GM12878 (cell line): ENCODE data around the gene KITLG. TPM values are rescaled to one million over a fixed set of nuclear protein-coding genes. Genes with fewer than 3 reads are reported as not detected.

Experiments
- ATAC-seq: fragments of 200-7000 bp; cut with Tn5 transposase; 3 replicates; pipeline ENCODE4 v1.9.1; 2020; ENCODE audit warnings: mild to moderate bottlenecking, moderate library complexity
- BruUV-seq: library from RNA; stranded (reverse); fragments of 400-500 nt; replicated peaks from 2 replicates; lab custom pipeline; 2021; lab: Mats Ljungman, UMichigan
- CTCF ChIA-PET: fragments of 300-600 bp; sonication (Branson Sonifier 250); formaldehyde crosslinking; extraction: SDS; loops from one replicate; lab custom pipeline; 2021; ENCODE audit warnings: inconsistent platforms; lab: Yijun Ruan, JAX
- POLR2A ChIA-PET: fragments of 350-600 bp; formaldehyde crosslinking; extraction: SDS; loops from one replicate; lab custom pipeline; 2021; ENCODE audit warnings: inconsistent platforms; lab: Charles Lee
- RAD21 ChIA-PET: fragments of 300-600 bp; sonication (Branson Sonifier 250); formaldehyde crosslinking; loops from one replicate; lab custom pipeline; 2023; ENCODE audit warnings: antibody characterized with exemption; ENCODE audit not compliant: unreplicated experiment; lab: Charles Lee
- SMC1A ChIA-PET: fragments of 300-600 bp; sonication (Branson Sonifier 250); formaldehyde crosslinking; loops from one replicate; lab custom pipeline; 2023; ENCODE audit not compliant: unreplicated experiment, uncharacterized antibody; lab: Charles Lee
- DNase-seq: peaks from one replicate; pipeline ENCODE4 v3.0.0-alpha.2; 2011; ENCODE audit warnings: low read depth, low spot score
- FAIRE-seq: peaks from 3 replicates; lab custom pipeline; 2011; peaks lifted over from hg19 to GRCh38; lab: Jason Lieb, UNC
- H2AFZ ChIP-seq: 2 replicates; pipeline ENCODE4 v1.6.0; 2011; ENCODE audit warnings: low read depth, low read length, control low read depth; ENCODE audit not compliant: control insufficient read depth
- H3K27ac ChIP-seq: 2 replicates; pipeline ENCODE4 v1.5.1; 2011; ENCODE audit warnings: control low read depth; ENCODE audit not compliant: control insufficient read depth, insufficient read depth
- H3K27me3 ChIP-seq, 2 experiments: replicated peaks in 1 of 2; 2 replicates each; pipeline versions ENCODE4 v1.6.0 to v1.6.1; 2011; ENCODE audit warnings: low read length in 1 of 2; ENCODE audit not compliant: control insufficient read depth in 2 of 2, insufficient read depth in 2 of 2
- H3K36me3 ChIP-seq, 2 experiments: 2 replicates each; pipeline ENCODE4 v1.5.1; 2011; ENCODE audit warnings: low read length in 1 of 2; ENCODE audit not compliant: control insufficient read depth in 2 of 2, insufficient read depth in 2 of 2
- H3K4me1 ChIP-seq: 2 replicates; pipeline ENCODE4 v1.6.1; 2011; ENCODE audit warnings: mild to moderate bottlenecking, low read length, moderate library complexity, mixed read lengths; ENCODE audit not compliant: control insufficient read depth, insufficient read depth
- H3K4me2 ChIP-seq: 2 replicates; pipeline ENCODE4 v1.6.0; 2011; ENCODE audit warnings: control low read depth; ENCODE audit not compliant: control insufficient read depth, insufficient read depth
- H3K4me3 ChIP-seq: fragments of 200-600 bp; sonication (generic); 2 replicates; pipeline ENCODE4 v1.5.1; 2016
- H3K79me2 ChIP-seq: 2 replicates; pipeline ENCODE4 v1.6.0; 2011; ENCODE audit warnings: low read length; ENCODE audit not compliant: control insufficient read depth, insufficient read depth
- H3K9ac ChIP-seq: 2 replicates; pipeline ENCODE4 v1.8.0; 2011; ENCODE audit warnings: low read length, control low read depth, mixed read lengths; ENCODE audit not compliant: control insufficient read depth, insufficient read depth
- H3K9me3 ChIP-seq: replicated peaks from 3 replicates; pipeline ENCODE4 v1.5.1; 2011; ENCODE audit warnings: mild to moderate bottlenecking, low read length; ENCODE audit not compliant: control insufficient read depth, insufficient read depth
- H4K20me1 ChIP-seq: 2 replicates; pipeline ENCODE4 v1.6.0; 2011; ENCODE audit not compliant: control insufficient read depth, insufficient read depth
- CBX3 ChIP-seq: fragments of 200-600 bp; sonication (generic); IDR thresholded peaks from 2 replicates; pipeline ENCODE4 v1.6.1; 2016; ENCODE audit warnings: low read depth, borderline replicate concordance
- CHD1 ChIP-seq: IDR thresholded peaks from 2 replicates; pipeline ENCODE4 v1.6.1; 2012; ENCODE audit warnings: low read depth, low read length, improper control_type of control experiment
- IKZF2 ChIP-seq, 2 experiments: fragments of 450-650 bp; IDR thresholded peaks; 2 replicates each; pipeline ENCODE4 v1.6.1; 2017; ENCODE audit warnings: mild to moderate bottlenecking in 2 of 2, moderate library complexity in 2 of 2
- JUNB ChIP-seq: IDR thresholded peaks from 2 replicates; pipeline ENCODE4 v1.6.1; 2016; ENCODE audit warnings: antibody characterized with exemption, mild to moderate bottlenecking
- MXI1 ChIP-seq: fragments of 150-350 bp; IDR thresholded peaks from 2 replicates; pipeline ENCODE4 v1.6.1; 2011; ENCODE audit warnings: low read depth, mild to moderate bottlenecking, inconsistent platforms, low read length, improper control_type of control experiment
- MYC ChIP-seq: IDR thresholded peaks from 2 replicates; pipeline ENCODE4 v1.6.1; 2011; ENCODE audit warnings: mild to moderate bottlenecking, low read length, moderate library complexity, inconsistent platforms; ENCODE audit not compliant: insufficient read depth, insufficient replicate concordance, insufficient read length, severe bottlenecking
- NR2C1 ChIP-seq: fragments of 450-650 bp; IDR thresholded peaks from 2 replicates; pipeline ENCODE4 v1.6.1; 2017; ENCODE audit warnings: antibody characterized with exemption, mild to moderate bottlenecking, moderate library complexity
- POLR2A ChIP-seq: IDR thresholded peaks from 2 replicates; pipeline ENCODE4 v1.6.1; 2011; ENCODE audit warnings: low read depth, mild to moderate bottlenecking, low read length
- RELA ChIP-seq: fragments of 450-650 bp; IDR thresholded peaks from 2 replicates; pipeline ENCODE4 v1.8.0; 2014; ENCODE audit warnings: borderline replicate concordance; ENCODE audit not compliant: partially characterized antibody
- TCF7 ChIP-seq: IDR thresholded peaks from 2 replicates; pipeline ENCODE4 v1.6.1; 2014; ENCODE audit warnings: antibody characterized with exemption, borderline replicate concordance
- YBX1 ChIP-seq: fragments of 450-650 bp; IDR thresholded peaks from 2 replicates; pipeline ENCODE4 v1.6.1; 2016; ENCODE audit warnings: antibody characterized with exemption
- ZNF274 ChIP-seq: IDR thresholded peaks from one replicate; pipeline ENCODE4 v1.8.0; 2011; ENCODE audit not compliant: insufficient read length, insufficient read depth
- ZZZ3 ChIP-seq: IDR thresholded peaks from 2 replicates; pipeline ENCODE4 v1.6.1; 2011; ENCODE audit warnings: low read depth; ENCODE audit not compliant: control insufficient read depth, insufficient read length
- WGBS: methylation state at CpG from one replicate; pipeline ENCODE4 v1.1.6; 2016; ENCODE audit warnings: low lambda C conversion rate; ENCODE audit not compliant: insufficient replicate concordance, insufficient coverage; ENCODE audit errors: missing lambda C conversion rate; 5-methylcytosine and 5-hydroxymethylcytosine counted together
- in situ Hi-C: fragments of 300-500 bp; cut with MboI; formaldehyde crosslinking; loops from 9 replicates; pipeline ENCODE4 v1.14.3; 2018; ENCODE audit warnings: mixed read lengths
- intact Hi-C: fragments of 100-400 bp; cut with micrococcal nuclease; formaldehyde crosslinking; loops from one replicate; pipeline ENCODE4 v1.14.2; 2022; ENCODE audit not compliant: unreplicated experiment
- polyA plus RNA-seq, 11 experiments: library from polyadenylated mRNA; depleted of rRNA in 4 of 11; unstranded in 6 of 11; stranded (reverse) in 5 of 11; fragments of >200 nt; fragmentation: Nextera tagmentation in 4 of 11; fragmentation: Illumina TruSeq in 1 of 11; extraction: Ambion mirVana in 4 of 11; extraction: Trizol in 1 of 11; gene quantifications; 1 replicate in 1 of 11; 2 replicates in 10 of 11; pipeline versions ENCODE4 v1.2.1 to v1.2.3, GENCODE V29; 2011 to 2016; ENCODE audit warnings: inconsistent platforms in 2 of 11, missing spikeins in 2 of 11, low read depth in 1 of 11
- total RNA-seq, 4 experiments: library from RNA; depleted of rRNA in 3 of 4; stranded (reverse); fragments of >200 nt in 3 of 4; fragmentation: Illumina TruSeq in 1 of 4; extraction: Trizol in 1 of 4; gene quantifications; 2 replicates each; pipeline versions ENCODE4 v1.2.1 to v1.2.3, GENCODE V29; 2013 to 2021
- TF ChIP-seq, protein P1 (sequence below): fragments of 450-650 bp; IDR thresholded peaks from 2 replicates; pipeline ENCODE4 v1.6.1; 2017; ENCODE audit warnings: antibody characterized with exemption, mild to moderate bottlenecking, moderate library complexity

Gene KITLG
- total and polyA plus RNA-seq, 10 of the 15 experiments (the other 5 are each of a cell fraction or from before 2014, with no cell fraction given): 0.02 to 0.51 (median 0.09) TPM; not detected in 1

DNA sequence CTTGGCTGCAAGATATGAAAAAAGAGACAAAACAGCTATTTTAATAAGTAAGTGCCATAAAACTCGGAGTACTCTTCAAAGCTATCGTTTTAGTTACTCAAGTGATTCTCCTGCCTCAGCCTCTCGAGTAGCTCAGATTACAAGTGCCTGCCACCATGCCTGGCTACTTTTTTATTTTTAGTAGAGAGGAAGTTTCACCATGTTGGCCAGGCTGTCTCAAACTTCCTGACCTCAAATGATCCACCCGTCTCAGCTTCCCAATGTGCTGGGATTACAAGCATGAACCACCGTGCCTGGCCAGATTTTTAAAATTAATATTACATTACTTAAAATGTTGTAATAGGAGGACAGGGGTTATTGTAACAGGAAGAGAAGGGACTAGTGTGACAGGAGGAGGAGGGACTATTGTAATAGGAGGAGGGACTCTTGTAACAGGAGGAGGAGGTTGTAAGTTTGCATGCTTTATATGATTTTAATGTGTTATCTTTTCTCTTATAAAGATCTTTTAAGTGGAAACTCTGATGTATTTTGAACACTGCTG lies 61.3 kb downstream of the KITLG start:
- 64% methylated on average over 5 of the region's 5 CpGs for WGBS
- no peak overlapping the region for H3K27ac ChIP-seq
- no peak overlapping the region for H3K9ac ChIP-seq
- no peak for DNase-seq
- no peaks in the 10 kb centered on the region for H3K9me3 ChIP-seq
- ATAC-seq: no peak
- in situ Hi-C loops: no loop called here
- ChIA-PET CTCF (no interaction called here), SMC1A (no interaction called here)
- H3K36me3 ChIP-seq: no peaks in the 10 kb centered on the region
- no peak for FAIRE-seq
- H4K20me1 ChIP-seq: no peaks in the 10 kb centered on the region
- TF ChIP-seq YBX1: no peak
- TF ChIP-seq IKZF2 (IDR thresholded peaks at IDR 0.05): no peak
- no peak for TF ChIP-seq MXI1
- TF ChIP-seq NR2C1: no peak
- TF ChIP-seq JUNB: no peak
- TF ChIP-seq ZNF274: no peak
- TF ChIP-seq RELA: no peak
- TF ChIP-seq, protein P1, sequence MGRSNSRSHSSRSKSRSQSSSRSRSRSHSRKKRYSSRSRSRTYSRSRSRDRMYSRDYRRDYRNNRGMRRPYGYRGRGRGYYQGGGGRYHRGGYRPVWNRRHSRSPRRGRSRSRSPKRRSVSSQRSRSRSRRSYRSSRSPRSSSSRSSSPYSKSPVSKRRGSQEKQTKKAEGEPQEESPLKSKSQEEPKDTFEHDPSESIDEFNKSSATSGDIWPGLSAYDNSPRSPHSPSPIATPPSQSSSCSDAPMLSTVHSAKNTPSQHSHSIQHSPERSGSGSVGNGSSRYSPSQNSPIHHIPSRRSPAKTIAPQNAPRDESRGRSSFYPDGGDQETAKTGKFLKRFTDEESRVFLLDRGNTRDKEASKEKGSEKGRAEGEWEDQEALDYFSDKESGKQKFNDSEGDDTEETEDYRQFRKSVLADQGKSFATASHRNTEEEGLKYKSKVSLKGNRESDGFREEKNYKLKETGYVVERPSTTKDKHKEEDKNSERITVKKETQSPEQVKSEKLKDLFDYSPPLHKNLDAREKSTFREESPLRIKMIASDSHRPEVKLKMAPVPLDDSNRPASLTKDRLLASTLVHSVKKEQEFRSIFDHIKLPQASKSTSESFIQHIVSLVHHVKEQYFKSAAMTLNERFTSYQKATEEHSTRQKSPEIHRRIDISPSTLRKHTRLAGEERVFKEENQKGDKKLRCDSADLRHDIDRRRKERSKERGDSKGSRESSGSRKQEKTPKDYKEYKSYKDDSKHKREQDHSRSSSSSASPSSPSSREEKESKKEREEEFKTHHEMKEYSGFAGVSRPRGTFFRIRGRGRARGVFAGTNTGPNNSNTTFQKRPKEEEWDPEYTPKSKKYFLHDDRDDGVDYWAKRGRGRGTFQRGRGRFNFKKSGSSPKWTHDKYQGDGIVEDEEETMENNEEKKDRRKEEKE: no peak
- TF ChIP-seq ZZZ3: no peak
- TF ChIP-seq CHD1: no peak
- TF ChIP-seq TCF7: no peak
- no peak for TF ChIP-seq MYC
- no peak for TF ChIP-seq CBX3
- no peak for TF ChIP-seq POLR2A
- TF ChIP-seq, all 136 proteins: peak for 0
- H3K4me1 ChIP-seq: no peaks in the 10 kb centered on the region
- ChIA-PET POLR2A (no interaction called here), RAD21 (no interaction called here)
- H3K79me2 ChIP-seq: no peaks in the 10 kb centered on the region
- no peak overlapping the region for H2AFZ ChIP-seq
- BruUV-seq: no TSS peak
- no peak overlapping the region for H3K4me3 ChIP-seq
- no peaks in the 10 kb centered on the region for H3K27me3 ChIP-seq
- H3K4me2 ChIP-seq: no peak overlapping the region
- intact Hi-C loops: no loop called here
